HG03108 (cell line): ENCODE results near the gene TCF7L2.

Experiments
- ATAC-seq: cut with Tn5 transposase; IDR thresholded peaks from one replicate; pipeline ENCODE4 v1.9.1; 2021; ENCODE audit warnings: moderate library complexity; ENCODE audit not compliant: unreplicated experiment

The TCF7L2 gene

GRCh38 chr10:113135025-113135424, 185.0 kb downstream of the TCF7L2 start:
- ATAC-seq = no peak

GRCh38 chr10:113137941-113138685, 188.1 kb downstream of the TCF7L2 start:
- ATAC-seq = no peak

DNA sequence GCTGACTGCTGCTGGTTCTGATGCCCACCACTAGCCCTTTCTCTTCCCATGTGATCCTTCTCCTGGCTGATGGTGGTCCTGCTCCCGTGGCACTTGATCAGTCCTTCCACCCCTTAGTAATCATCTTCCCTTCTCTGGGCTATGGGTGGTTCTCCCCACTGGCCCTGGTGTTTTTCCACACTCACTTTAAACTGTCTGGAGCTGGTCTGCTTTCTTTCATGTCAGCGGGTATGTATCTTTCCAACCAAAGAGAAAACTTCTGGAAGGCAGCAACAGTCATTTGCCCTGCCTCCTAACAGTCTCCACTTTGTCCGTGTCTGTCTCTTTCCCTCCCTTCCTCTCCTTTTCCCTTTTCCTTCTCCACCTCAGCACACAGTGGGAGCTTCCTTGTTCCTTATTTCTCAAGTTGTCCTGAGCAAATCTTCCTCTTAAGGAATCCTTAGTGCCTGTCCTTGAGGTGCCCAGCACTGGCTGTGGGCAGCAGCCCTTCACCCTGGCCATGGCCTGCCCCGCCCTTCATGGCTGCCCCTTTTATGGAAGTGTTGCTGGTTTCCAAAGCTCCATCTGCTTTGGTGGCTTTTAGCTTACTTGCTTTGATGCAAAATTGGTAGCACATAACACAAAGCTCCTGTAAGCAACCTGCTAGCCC, 189.0 kb downstream of the TCF7L2 start:
- ATAC-seq = no peak

DNA sequence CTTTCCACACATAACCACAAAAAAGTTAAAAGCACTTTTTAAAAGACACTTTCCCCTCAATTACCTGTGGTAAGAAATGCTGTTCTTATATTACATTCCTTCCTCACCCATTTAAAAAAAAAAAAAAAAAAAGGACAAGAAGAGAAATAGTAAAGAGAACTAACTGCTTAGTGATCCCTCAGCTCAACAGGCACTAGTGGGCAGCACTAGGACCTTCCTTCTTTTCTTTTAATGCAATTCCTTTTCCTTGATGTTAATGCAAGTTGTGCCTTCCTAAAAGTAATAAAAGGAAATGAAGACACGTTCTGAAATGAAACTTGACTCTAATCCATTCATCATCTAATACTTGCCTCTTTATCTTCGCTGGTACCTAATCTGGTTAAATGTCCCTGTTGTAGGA, 189.7 kb downstream of the TCF7L2 start:
- no peak for ATAC-seq

- ATAC-seq = no peak
Observed at GRCh38 chr10:113140143-113141011, 190.3 kb downstream of the TCF7L2 start.

DNA sequence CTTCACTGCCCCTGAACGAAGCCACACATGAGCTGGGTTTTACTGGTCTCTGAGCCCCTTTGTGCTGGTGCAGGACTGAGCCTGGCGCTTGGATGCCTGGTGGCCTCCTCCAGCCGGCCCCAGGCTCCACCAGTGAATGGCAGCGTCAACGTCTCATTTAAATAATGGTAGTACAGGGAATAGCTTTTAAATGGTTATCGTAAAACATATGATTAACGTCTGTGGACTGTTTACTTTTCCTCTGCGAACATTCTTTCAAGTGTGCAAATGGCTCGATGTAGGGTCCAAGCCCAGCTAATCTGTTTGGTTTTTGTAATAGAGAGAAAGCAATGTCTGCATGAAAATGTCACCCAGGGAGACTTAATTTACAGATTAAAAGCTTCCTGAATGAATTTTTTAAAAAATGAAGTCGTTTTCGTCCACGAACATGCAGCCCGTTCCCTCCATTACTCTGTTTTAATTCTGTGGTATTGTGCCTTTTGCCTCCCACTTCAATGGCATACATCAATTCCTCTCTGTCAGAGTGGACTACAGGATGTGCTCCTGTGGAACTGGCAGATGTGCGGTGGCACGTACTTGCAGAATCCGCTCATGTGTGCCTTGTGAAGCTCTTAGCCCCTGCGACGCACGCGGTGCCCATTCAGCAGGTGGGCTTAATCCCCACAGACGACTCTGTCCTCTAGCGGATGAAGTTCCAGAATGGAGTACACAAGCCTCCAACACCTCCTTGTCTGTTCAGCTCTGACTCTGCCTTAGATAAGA, 192.7 kb downstream of the TCF7L2 start:
- ATAC-seq = no peak

DNA sequence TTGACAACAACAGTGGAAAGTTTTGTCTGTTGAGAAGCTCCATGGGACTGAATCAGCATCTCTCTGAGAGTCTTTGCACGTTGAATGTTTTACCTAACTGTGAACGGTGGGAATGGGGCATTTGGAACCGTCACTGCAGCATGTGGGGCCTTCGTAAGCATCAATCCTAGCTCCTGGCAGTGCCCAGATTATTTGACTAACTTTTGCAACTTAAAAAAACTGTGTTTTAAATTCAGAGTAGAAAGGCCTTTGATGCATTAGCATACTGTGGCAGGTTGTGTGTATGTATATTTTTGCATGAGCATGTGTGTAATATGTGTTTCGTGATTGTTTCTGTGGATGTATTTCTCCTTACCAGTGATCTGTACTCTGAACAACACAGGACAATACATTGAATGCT, 194.5 kb downstream of the TCF7L2 start:
- no peak for ATAC-seq

DNA sequence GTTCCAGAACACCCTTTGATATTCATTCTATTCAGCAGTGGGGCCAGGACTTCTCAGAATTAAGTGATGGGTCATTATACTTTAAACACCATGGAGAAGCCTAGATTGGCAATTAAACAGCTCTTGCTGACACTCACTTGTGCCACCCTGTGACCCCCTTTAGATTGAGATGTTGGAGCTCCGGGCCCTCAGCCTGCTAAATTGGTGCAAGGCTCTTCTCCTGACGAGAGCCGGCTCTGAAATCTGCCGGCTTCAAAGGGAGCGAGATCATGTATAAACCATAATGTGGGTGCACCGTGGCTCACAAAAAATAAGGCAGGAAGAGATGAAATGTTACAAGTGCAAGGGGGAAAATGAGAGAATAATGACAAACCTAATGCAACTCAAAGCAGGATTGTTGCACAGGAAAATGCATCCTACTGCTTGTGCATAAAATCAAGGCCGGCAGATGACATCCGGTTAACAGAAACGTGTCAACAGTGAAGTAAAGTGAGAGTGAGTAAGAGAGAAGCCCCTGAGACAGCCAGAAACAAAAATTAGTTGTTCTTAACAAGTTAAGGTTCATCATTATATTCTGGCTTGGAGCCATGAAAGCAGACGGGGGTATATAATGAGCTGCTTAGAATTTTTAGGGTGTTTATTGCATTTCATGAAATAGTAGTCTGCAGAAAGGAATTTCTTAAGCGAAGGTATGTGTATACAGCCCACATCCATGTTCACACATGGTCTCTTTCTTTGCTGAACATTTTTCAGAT, 198.2 kb downstream of the TCF7L2 start:
- no peak for ATAC-seq

DNA sequence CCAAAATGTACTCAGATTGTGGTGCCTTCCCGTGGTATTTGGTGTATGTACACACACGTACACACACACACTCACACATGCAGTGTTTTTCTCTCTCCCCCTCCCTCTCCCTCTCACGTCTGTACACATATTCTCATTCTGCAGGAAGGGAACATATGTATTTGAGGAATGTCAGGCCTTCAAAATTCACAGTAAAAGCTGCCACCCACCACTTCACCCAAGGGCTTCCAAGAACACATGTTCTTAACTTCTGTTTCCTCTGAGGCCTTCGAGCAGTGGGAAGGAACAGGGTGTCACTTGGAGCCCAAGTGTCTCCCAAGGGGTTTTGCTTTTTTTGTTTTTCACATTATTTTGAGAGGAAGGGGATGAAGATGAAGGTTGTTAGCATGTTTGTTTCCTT, 198.9 kb downstream of the TCF7L2 start:
- ATAC-seq = no peak

GRCh38 chr10:113149626-113150025, 199.6 kb downstream of the TCF7L2 start:
- no peak for ATAC-seq

- ATAC-seq = no peak
Observed at GRCh38 chr10:113151190-113151666, 201.2 kb downstream of the TCF7L2 start.

DNA sequence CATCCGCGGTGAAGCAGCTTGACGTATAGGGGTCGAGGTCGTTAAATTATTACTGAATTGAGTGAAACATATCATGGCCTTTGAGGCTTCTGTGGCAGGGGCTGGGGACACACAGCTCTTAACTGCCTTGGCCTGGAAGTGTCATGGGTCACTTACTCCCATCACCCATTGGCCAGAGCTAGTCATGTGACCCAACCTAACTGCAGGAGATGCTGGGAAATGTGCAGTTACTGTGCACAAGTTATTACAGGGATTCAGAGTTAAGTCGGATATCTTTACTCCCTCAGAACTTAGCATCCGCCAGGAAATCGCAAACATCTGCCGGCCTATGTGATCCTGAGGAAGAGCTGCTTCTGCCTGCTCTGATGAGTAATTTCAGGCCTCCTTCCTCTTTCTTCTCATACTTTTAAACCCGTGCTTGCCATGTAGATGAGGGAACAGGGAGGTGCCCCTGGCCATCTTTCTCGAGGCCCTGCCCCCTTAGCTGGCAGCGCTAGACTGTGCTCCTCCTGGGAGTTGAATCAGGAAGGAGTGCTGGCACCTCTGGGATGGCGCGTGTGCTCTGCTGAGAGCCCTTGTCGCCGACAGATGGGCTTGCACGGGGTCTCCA, 203.6 kb downstream of the TCF7L2 start:
- no peak for ATAC-seq

- ATAC-seq = no peak
Observed at GRCh38 chr10:113157441-113157840, 207.4 kb downstream of the TCF7L2 start.

DNA sequence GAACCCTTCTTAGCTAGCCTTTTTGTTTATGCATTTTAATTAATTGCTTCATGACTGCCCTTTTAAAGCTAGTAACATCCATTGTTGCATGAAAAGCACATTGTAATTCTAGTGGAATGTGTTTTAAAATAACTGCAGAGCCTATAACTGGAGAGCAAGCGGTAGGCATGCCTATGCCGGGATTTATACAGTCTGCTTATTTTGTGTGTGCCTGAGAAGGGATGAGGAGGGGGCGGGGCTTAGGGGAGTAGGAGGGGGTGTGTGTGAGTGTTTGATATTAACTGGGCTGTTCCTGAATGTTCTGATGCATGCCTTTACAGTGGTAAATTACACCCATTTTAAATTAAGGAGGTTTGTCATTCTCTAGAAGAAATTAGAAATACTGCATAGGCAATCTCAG, 208.1 kb downstream of the TCF7L2 start:
- no peak for ATAC-seq

GRCh38 chr10:113159563-113159962, 209.5 kb downstream of the TCF7L2 start:
- ATAC-seq = no peak

GRCh38 chr10:113160641-113161040, 210.6 kb downstream of the TCF7L2 start:
- no peak for ATAC-seq

DNA sequence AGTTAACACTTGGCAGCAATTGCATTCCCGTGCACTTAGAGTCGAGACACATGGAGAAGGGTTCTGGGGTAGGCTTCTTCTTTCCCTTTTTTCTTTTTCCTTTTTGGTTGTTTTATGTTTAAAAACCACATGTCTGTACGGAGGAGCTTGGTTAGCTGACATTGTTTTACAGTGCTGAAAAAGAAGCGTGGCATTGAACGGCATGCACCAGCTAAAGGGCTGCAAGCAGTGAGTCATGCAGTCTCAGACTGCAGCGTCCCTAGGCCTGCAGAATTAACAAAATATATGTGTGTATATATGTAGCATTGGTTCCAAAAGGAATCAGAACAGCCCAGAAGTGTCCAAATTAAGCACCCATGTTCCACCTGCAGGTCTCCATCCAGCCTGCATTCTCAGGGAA, 211.0 kb downstream of the TCF7L2 start:
- no peak for ATAC-seq

DNA sequence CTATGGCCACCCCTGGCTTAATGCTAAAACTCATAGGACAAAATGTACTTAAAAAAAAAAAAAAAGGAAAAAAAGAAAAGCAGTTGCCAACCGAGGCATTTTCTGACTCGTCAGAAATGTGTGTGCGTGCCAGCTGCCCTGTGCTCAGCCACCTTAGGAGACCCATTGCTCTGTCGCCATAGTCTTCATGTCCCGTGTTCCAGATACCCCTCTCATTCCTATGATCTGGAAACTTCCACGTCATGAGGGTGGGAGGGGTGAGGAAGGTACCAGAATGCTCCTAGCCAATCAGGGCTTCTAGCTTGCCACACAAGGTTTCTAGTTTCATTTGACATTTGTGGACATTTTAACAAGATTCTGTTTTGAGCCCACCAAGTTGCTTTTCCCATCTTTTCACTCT, 212.9 kb downstream of the TCF7L2 start:
- no peak for ATAC-seq

GRCh38 chr10:113165673-113166072, 215.6 kb downstream of the TCF7L2 start:
- no peak for ATAC-seq

- no peak for ATAC-seq
Observed at GRCh38 chr10:113167702-113168101, 217.7 kb downstream of the TCF7L2 start.
